ENCODE measurements around the gene PGAM5. TPM values are rescaled to one million over a fixed set of nuclear protein-coding genes. Genes with fewer than 3 reads are reported as not detected.

PGAM5 gene
- total RNA-seq, 4 donors from 2014 or later = 16.7 to 43.6 (median 25.4) TPM

GRCh38 chr12:132669166-132669879 lies 41.3 kb upstream of the PGAM5 start:
- H3K27ac ChIP-seq = no peak overlapping the region
- TF ChIP-seq CTCF (IDR thresholded peaks at IDR 0.05) (no peak), EP300 (IDR thresholded peaks at IDR 0.05; ENCODE audit: low read depth) (no peak), POLR2A (IDR thresholded peaks at IDR 0.05) (no peak)
- peaks cover 0 to 57% (median 17%) of the 10 kb centered on the region in 4 donors for H3K36me3 ChIP-seq
- in situ Hi-C loops (cut with MboI; ENCODE audit: low pct_ligation_motif_present in 1 of 4, low pct_unique_long_range_greater_than_20kb in 1 of 4, low sequenced_read_pairs in 3 of 4) (no loop called here), intact Hi-C loops (cut with DNase I; ENCODE audit: low total_unique reads) (no loop called here)
- H3K4me1 ChIP-seq = no peaks in the 10 kb centered on the region
- no peak for DNase-seq
- 74 to 92% methylated on average over 4 to 17 of the region's 17 CpGs for WGBS, 2 donors (ENCODE audit: low coverage in 1 of 2)
- H3K27me3 ChIP-seq = no peaks in the 10 kb centered on the region
- no peaks in the 10 kb centered on the region for H3K9me3 ChIP-seq
- H3K4me3 ChIP-seq = no peak overlapping the region

GRCh38 chr12:132672116-132672515 lies 38.5 kb upstream of the PGAM5 start:
- no peak for DNase-seq
- WGBS, 2 donors (ENCODE audit: low coverage in 1 of 2) = 83% methylated on average over 16 of the region's 16 CpGs; no CpG with 5 or more reads in 1 of the 2 donors
- in situ Hi-C loops (cut with MboI; ENCODE audit: low pct_ligation_motif_present in 1 of 4, low pct_unique_long_range_greater_than_20kb in 1 of 4, low sequenced_read_pairs in 3 of 4) = no loop called here
- Histone ChIP-seq H3K27me3 (no peaks in the 10 kb centered on the region), H3K4me1 (peaks cover 0 to 11% (median 0%) of the 10 kb centered on the region in 4 donors), H3K4me3 (no peak overlapping the region), H3K9me3 (no peaks in the 10 kb centered on the region), H3K36me3 (peaks cover 0 to 38% (median 14%) of the 10 kb centered on the region in 4 donors), H3K27ac (no peak overlapping the region)
- no peak for TF ChIP-seq POLR2A (IDR thresholded peaks at IDR 0.05)
- TF ChIP-seq CTCF (IDR thresholded peaks at IDR 0.05) = no peak
- TF ChIP-seq POLR2AphosphoS5 (IDR thresholded peaks at IDR 0.05) = no peak
- no peak for TF ChIP-seq EP300 (IDR thresholded peaks at IDR 0.05; ENCODE audit: low read depth)
- intact Hi-C loops (cut with DNase I; ENCODE audit: low total_unique reads) = no loop called here

- Histone ChIP-seq H3K4me1 (peaks cover 0 to 11% (median 0%) of the 10 kb centered on the region in 4 donors), H3K27me3 (no peaks in the 10 kb centered on the region), H3K4me3 (no peak overlapping the region), H3K9me3 (no peaks in the 10 kb centered on the region), H3K27ac (no peak overlapping the region), H3K36me3 (peaks cover 0 to 32% (median 11%) of the 10 kb centered on the region in 4 donors)
- in situ Hi-C loops (cut with MboI; ENCODE audit: low pct_ligation_motif_present in 1 of 4, low pct_unique_long_range_greater_than_20kb in 1 of 4, low sequenced_read_pairs in 3 of 4) = no loop called here
- TF ChIP-seq CTCF (IDR thresholded peaks at IDR 0.05) (no peak), EP300 (IDR thresholded peaks at IDR 0.05; ENCODE audit: low read depth) (no peak), POLR2A (IDR thresholded peaks at IDR 0.05) (no peak), POLR2AphosphoS5 (IDR thresholded peaks at IDR 0.05) (no peak)
- intact Hi-C loops (cut with DNase I; ENCODE audit: low total_unique reads) = no loop called here
- WGBS, 2 donors (ENCODE audit: low coverage in 1 of 2) = 88% methylated on average over 12 of the region's 12 CpGs; no CpG with 5 or more reads in 1 of the 2 donors
- no peak for DNase-seq
These were observed 38.0 kb upstream of the PGAM5 start for GRCh38 chr12:132672678-132673077.

- Histone ChIP-seq H3K4me3 (no peak overlapping the region), H3K9me3 (no peaks in the 10 kb centered on the region), H3K36me3 (peaks cover 0 to 27% (median 7%) of the 10 kb centered on the region in 4 donors), H3K27me3 (no peaks in the 10 kb centered on the region), H3K4me1 (peaks cover 0 to 11% (median 0%) of the 10 kb centered on the region in 4 donors), H3K27ac (no peak overlapping the region)
- WGBS, 2 donors (ENCODE audit: low coverage in 1 of 2) = 93 to 98% methylated on average over 8 to 26 of the region's 27 CpGs
- TF ChIP-seq POLR2A (IDR thresholded peaks at IDR 0.05) = no peak
- TF ChIP-seq EP300 (IDR thresholded peaks at IDR 0.05; ENCODE audit: low read depth) = no peak
- TF ChIP-seq CTCF (IDR thresholded peaks at IDR 0.05) = no peak
- TF ChIP-seq POLR2AphosphoS5 (IDR thresholded peaks at IDR 0.05) = no peak
- in situ Hi-C loops (cut with MboI; ENCODE audit: low pct_ligation_motif_present in 1 of 4, low pct_unique_long_range_greater_than_20kb in 1 of 4, low sequenced_read_pairs in 3 of 4) = no loop called here
- no peak for DNase-seq
- intact Hi-C loops (cut with DNase I; ENCODE audit: low total_unique reads) = no loop called here
These were observed 37.1 kb upstream of the PGAM5 start for GRCh38 chr12:132673288-132674179.

Measured in transverse colon (tissue), 4 donors.